GM21529 (cell line): ENCODE data around the gene MYADM.
"Not testable (repeated sequence)": the region's sequence is repeated elsewhere in the genome, so short reads cannot be mapped to it uniquely, and the experiment has no call there.

Source experiments
- ATAC-seq: cut with Tn5 transposase; IDR thresholded peaks from one replicate; pipeline ENCODE4 v1.9.1; 2021; ENCODE audit not compliant: unreplicated experiment

The MYADM gene

GRCh38 chr19:53868892-53869804 is 1.5 kb downstream of the MYADM start:
- peak; percentile 26 for ATAC-seq

- not testable (repeated sequence) for ATAC-seq
Measured at GRCh38 chr19:53869805-53870484, 2.3 kb downstream of the MYADM start.

GRCh38 chr19:53870485-53870844 is 2.8 kb downstream of the MYADM start:
- no peak for ATAC-seq

GRCh38 chr19:53871454-53871853 is 3.8 kb downstream of the MYADM start:
- no peak for ATAC-seq

GRCh38 chr19:53872762-53873161 is 5.1 kb downstream of the MYADM start:
- no peak for ATAC-seq

GRCh38 chr19:53873773-53874605 is 6.3 kb downstream of the MYADM start:
- no peak for ATAC-seq

- no peak for ATAC-seq
Measured at GRCh38 chr19:53874606-53874990, 6.9 kb downstream of the MYADM start.

- ATAC-seq, result no peak
Measured at GRCh38 chr19:53875602-53876325, 8.1 kb downstream of the MYADM start.

- no peak for ATAC-seq
Measured at GRCh38 chr19:53876651-53877224, 9.1 kb downstream of the MYADM start.

GRCh38 chr19:53877361-53877766 is 9.7 kb downstream of the MYADM start:
- no peak for ATAC-seq

- no peak for ATAC-seq
Measured at GRCh38 chr19:53878776-53879139, 11.1 kb downstream of the MYADM start.

GRCh38 chr19:53879140-53880081 is 11.7 kb downstream of the MYADM start:
- ATAC-seq, result peak; percentile 85

- ATAC-seq, result no peak
Measured at GRCh38 chr19:53880711-53881481, 13.2 kb downstream of the MYADM start.

GRCh38 chr19:53881482-53882390 is 14.1 kb downstream of the MYADM start, which contains the start of gene PRKCG:
PRKCG (plus strand) TSS chr19:53882197; CDS start chr19:53882495, 298 bp downstream.
- ATAC-seq, result no peak

- ATAC-seq, result no peak
Measured at GRCh38 chr19:53882391-53883050, 14.8 kb downstream of the MYADM start.

GRCh38 chr19:53883231-53883661 is 15.6 kb downstream of the MYADM start:
- no peak for ATAC-seq

GRCh38 chr19:53883741-53884140 is 16.1 kb downstream of the MYADM start:
- no peak for ATAC-seq
